Body of pancreas (tissue), 4 donors: Measurements from ENCODE around the gene MINK1. TPM values are rescaled to one million over a fixed set of nuclear protein-coding genes. Genes with fewer than 3 reads are reported as not detected.
A peak's percentile ranks its signal among the peaks of the same experiment; 100 is the strongest.
"Not testable (repeated sequence)": the region's sequence is repeated elsewhere in the genome, so short reads cannot be mapped to it uniquely, and the experiment has no call there.

Source experiments
- ATAC-seq: fragments of 150-250 bp; one replicate; pipeline ENCODE4 v1.9.1; 2016
- DNase-seq, 4 donors: peaks; one replicate each; pipeline ENCODE4 v3.0.0-alpha.2; 2019
- H3K27ac ChIP-seq, 4 donors: fragments of 200-600 bp; sonication (generic); 1 replicate in 3 of 4; 2 replicates in 1 of 4; pipeline versions ENCODE4 v1.5.1 to v1.6.1; 2016 to 2019; ENCODE audit warnings: mild to moderate bottlenecking in 1 of 4, mixed read lengths in 1 of 4, moderate library complexity in 1 of 4
- H3K27me3 ChIP-seq, 2 donors: fragments of 200-600 bp; sonication (generic); one replicate each; pipeline ENCODE4 v1.6.0; 2016; ENCODE audit warnings: mild to moderate bottlenecking in 1 of 2
- H3K36me3 ChIP-seq, 2 donors: fragments of 200-600 bp; sonication (generic); replicated peaks in 1 of 2; 2 replicates each; pipeline ENCODE4 v1.5.1; 2016; ENCODE audit warnings: low read depth in 2 of 2; ENCODE audit not compliant: insufficient read depth in 1 of 2
- H3K4me1 ChIP-seq: fragments of 200-600 bp; sonication (generic); one replicate; pipeline ENCODE4 v1.6.0; 2016
- H3K4me3 ChIP-seq, 2 donors: fragments of 200-600 bp; sonication (generic); 1 replicate in 1 of 2; 2 replicates in 1 of 2; pipeline ENCODE4 v1.5.1; 2016 to 2019
- H3K9me3 ChIP-seq, 3 donors: fragments of 200-600 bp; sonication (generic); 1 replicate in 2 of 3; 2 replicates in 1 of 3; pipeline ENCODE4 v1.5.1; 2016
- POLR2A ChIP-seq, 3 donors: fragments of 450-650 bp; IDR thresholded peaks; one replicate each; pipeline ENCODE4 v1.6.1; 2016; ENCODE audit warnings: antibody characterized with exemption in 3 of 3, mild to moderate bottlenecking in 2 of 3
- WGBS, 2 donors: methylation state at CpG; one replicate each; pipeline ENCODE4 v1.1.5; 2017; 5-methylcytosine and 5-hydroxymethylcytosine counted together
- intact Hi-C: fragments of 100-400 bp; cut with DNase I; formaldehyde crosslinking; loops from one replicate; pipeline ENCODE4 v1.15.1; 2023
- total RNA-seq, 2 donors: library from RNA; depleted of rRNA; stranded (reverse); fragments of >200 nt; gene quantifications; one replicate each; pipeline ENCODE4 v1.1.0, GENCODE V29; 2016
- TF ChIP-seq, protein P1 (sequence below), 7 experiments: fragments of 450-650 bp in 4 of 7; fragments of 200-600 bp in 3 of 7; sonication (generic) in 3 of 7; IDR thresholded peaks; one replicate each; pipeline ENCODE4 v1.5.1; 2016 to 2019; ENCODE audit warnings: antibody characterized with exemption in 7 of 7

MINK1 gene
- total RNA-seq, 2 donors from 2014 or later, result 32.7 to 66.6 TPM

DNA sequence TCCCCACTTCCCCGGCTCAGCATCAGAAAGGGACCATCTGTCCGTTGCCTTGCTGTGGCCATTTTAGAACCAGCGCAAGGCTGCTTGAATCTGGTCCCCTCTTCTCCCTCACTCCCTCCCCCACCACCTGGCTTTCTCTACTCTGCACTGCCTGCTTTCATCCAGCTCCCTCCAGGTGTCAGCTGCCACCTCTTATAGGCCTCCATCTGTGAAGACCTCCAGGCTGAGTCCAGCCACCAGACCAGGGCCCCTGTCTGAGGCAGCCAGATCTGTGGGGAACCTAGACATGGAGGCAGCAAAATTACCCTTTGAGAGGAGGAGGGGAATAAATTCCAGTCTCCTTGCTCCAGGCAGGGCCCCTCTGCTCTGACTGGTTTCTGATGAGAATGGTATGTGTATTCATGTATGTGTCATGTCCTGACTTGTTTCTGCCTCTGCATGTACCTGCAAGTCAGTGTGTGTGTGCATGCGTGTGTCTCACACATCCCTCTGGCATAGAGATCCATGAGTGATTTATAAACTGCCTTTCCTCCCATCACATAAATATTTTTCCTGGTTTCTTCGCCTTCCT is 21.1 kb downstream of the MINK1 start:
- intact Hi-C loops, result no loop called here
- H3K4me1 ChIP-seq, result peaks cover 15% of the 10 kb centered on the region
- H3K4me3 ChIP-seq, result no peak overlapping the region
- no peaks in the 10 kb centered on the region for H3K27me3 ChIP-seq
- H3K36me3 ChIP-seq, result no peaks in the 10 kb centered on the region
- WGBS, 2 donors, result 96 to 97% methylated on average over 5 of the region's 5 CpGs
- DNase-seq, result no peak
- ATAC-seq, result no peak
- H3K9me3 ChIP-seq, result no peaks in the 10 kb centered on the region
- no peak for TF ChIP-seq POLR2A (IDR thresholded peaks at IDR 0.05)
- TF ChIP-seq, protein P1, sequence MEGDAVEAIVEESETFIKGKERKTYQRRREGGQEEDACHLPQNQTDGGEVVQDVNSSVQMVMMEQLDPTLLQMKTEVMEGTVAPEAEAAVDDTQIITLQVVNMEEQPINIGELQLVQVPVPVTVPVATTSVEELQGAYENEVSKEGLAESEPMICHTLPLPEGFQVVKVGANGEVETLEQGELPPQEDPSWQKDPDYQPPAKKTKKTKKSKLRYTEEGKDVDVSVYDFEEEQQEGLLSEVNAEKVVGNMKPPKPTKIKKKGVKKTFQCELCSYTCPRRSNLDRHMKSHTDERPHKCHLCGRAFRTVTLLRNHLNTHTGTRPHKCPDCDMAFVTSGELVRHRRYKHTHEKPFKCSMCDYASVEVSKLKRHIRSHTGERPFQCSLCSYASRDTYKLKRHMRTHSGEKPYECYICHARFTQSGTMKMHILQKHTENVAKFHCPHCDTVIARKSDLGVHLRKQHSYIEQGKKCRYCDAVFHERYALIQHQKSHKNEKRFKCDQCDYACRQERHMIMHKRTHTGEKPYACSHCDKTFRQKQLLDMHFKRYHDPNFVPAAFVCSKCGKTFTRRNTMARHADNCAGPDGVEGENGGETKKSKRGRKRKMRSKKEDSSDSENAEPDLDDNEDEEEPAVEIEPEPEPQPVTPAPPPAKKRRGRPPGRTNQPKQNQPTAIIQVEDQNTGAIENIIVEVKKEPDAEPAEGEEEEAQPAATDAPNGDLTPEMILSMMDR (IDR thresholded peaks at IDR 0.05), result no peak
- no peak overlapping the region for H3K27ac ChIP-seq

- no peak for ATAC-seq
- TF ChIP-seq, protein P1 (IDR thresholded peaks at IDR 0.05), result no peak
- TF ChIP-seq POLR2A (IDR thresholded peaks at IDR 0.05), result no peak
- 84 to 95% methylated on average over 13 to 17 of the region's 17 CpGs for WGBS, 2 donors
- no peak for DNase-seq
- intact Hi-C loops, result no loop called here
- peaks cover 0 to 4% of the 10 kb centered on the region in 2 donors for H3K36me3 ChIP-seq
- no peak overlapping the region for H3K27ac ChIP-seq
- no peaks in the 10 kb centered on the region for H3K27me3 ChIP-seq
- H3K9me3 ChIP-seq, result no peaks in the 10 kb centered on the region
- H3K4me1 ChIP-seq, result peaks cover 17% of the 10 kb centered on the region
- H3K4me3 ChIP-seq, result no peak overlapping the region
Measured at GRCh38 chr17:4856271-4856936, 23.3 kb downstream of the MINK1 start.

DNA sequence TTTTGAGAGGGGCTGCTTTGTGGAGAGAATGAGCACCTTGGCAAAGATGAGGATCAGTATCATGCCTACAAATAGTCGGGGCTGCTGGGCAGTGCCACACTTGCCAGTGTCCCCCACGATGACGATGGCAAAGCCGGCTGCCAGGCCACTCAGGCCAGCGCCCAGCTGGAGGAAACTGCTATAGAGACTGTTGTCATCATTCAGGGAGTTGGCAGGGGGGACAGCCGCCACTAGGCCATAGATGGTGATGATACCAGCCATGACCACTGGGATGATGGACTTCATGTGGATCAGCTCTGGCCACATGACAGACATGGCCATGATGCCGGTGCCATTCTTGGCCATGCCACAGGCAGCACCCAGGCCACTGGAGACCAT is 23.8 kb downstream of the MINK1 start:
- Histone ChIP-seq H3K9me3 (no peaks in the 10 kb centered on the region), H3K4me3 (no peak overlapping the region), H3K4me1 (peaks cover 16% of the 10 kb centered on the region), H3K27me3 (no peaks in the 10 kb centered on the region), H3K36me3 (peaks cover 0 to 4% of the 10 kb centered on the region in 2 donors), H3K27ac (no peak overlapping the region)
- no peak for ATAC-seq
- intact Hi-C loops, result no loop called here
- WGBS, 2 donors, result 93% methylated on average over 6 of the region's 7 CpGs; no CpG with 5 or more reads in 1 of the 2 donors
- TF ChIP-seq POLR2A (IDR thresholded peaks at IDR 0.05), result no peak
- TF ChIP-seq, protein P1 (IDR thresholded peaks at IDR 0.05), result no peak
- no peak for DNase-seq

DNA sequence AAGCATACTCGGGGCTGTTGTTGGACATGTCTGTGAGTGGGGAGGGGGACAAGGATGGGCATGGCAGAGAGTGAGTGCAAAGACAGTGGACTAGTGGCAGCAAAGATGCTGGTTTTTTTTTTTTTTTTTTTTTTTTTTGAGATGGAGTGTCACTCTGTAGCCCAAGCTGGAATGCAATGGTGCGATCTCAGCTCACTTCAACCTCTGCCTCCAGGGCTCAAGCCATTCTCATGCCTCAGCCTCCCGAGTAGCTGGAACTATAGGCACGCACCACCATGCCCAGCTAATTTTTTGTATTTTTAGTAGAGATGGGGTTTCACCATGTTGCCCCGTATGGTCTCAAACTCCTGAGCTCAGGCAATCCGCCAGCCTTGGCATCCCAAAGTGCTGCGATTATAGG is 24.2 kb downstream of the MINK1 start:
- DNase-seq, H3K27me3 ChIP-seq, H3K9me3 ChIP-seq, intact Hi-C loops, H3K4me3 ChIP-seq, H3K36me3 ChIP-seq, ATAC-seq: not testable (repeated sequence)
- Histone ChIP-seq H3K4me1 (peaks cover 12% of the 10 kb centered on the region), H3K27ac (peak overlapping the region in 2 of 4 donors; percentile 57 to 71)
- 85 to 92% methylated on average over 4 to 7 of the region's 7 CpGs for WGBS, 2 donors

GRCh38 chr17:4858068-4858881 is 25.1 kb downstream of the MINK1 start:
- TF ChIP-seq, protein P1 (IDR thresholded peaks at IDR 0.05), result no peak
- no peak for TF ChIP-seq POLR2A (IDR thresholded peaks at IDR 0.05)
- intact Hi-C loops, result no loop called here
- H3K4me1 ChIP-seq, result peaks cover 10% of the 10 kb centered on the region
- H3K36me3 ChIP-seq, result peaks cover 0 to 4% of the 10 kb centered on the region in 2 donors
- no peaks in the 10 kb centered on the region for H3K9me3 ChIP-seq
- H3K27ac ChIP-seq, result peak overlapping the region; percentile 48 to 72 (median 60)
- peak in 2 of 4 donors; percentile 14 to 16 for DNase-seq
- peak; percentile 47 for ATAC-seq
- H3K27me3 ChIP-seq, result no peaks in the 10 kb centered on the region
- 52 to 72% methylated on average over 7 of the region's 7 CpGs for WGBS, 2 donors
- H3K4me3 ChIP-seq, result no peak overlapping the region
